GM21717 (cell line): ENCODE data around the gene SLAMF8.

Source experiments
- ATAC-seq: cut with Tn5 transposase; IDR thresholded peaks from one replicate; pipeline ENCODE4 v1.9.1; 2021; ENCODE audit warnings: mild to moderate bottlenecking, moderate library complexity; ENCODE audit not compliant: unreplicated experiment

SLAMF8 gene

DNA sequence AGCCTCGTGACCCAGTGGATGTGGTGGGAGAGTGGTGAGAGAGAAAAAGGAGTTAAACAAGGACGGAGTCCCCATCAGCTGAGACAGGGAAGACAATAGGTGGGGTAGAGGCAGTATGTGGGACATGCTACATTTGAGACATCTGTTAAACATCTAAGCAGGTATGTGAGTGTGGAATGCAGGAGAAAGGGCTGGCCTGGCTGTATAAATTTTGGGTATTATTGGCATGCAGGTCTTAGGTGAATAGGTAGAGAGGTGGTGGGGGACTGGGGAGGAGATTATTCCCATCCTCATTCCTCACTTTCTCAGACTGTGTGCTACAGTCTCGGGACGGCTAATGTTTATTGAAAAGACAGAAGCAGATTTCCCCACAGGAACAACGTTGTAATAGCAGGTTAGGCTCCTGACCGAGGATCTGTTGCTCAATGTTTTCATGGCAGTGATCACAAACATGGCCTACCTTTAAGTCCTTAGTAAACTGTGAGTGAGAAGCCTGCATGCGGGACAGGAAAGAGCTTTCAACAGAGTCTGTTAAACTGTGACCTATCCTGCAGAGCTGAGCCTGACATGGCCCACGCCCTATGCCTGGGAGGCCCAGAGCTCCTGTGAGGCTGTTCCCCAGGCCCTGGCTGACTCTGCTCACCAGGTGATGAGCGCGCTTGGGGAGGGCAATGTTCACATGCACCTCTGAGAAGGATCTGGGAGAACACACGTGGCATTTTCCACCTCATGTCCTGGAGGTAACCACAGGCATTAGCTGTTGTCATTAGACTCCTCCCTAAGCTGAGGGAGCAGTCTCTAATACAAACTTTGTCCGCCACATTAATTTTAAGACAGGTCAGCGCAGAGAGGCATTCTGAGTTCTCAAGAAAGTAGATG, 19.3 kb downstream of the SLAMF8 start:
- ATAC-seq: no peak

DNA sequence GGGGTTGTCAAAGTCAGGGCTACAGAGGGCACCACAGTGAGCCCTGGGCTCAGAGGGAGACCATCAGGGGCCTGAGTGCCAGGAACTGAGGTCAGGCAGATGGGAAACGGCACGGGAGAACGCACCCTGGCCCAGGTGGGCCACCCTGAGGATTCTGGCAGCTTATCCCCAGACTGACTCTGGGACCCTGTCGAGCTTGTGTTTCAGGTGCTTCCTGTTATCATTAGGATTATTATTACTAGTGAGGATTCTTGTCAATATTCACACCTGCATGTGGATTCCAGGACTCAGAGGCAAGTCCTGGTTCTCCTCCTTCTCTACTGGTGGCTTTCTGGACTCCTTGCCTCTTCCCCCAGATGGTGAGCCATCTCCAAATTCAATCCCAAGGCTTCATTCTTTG, 20.6 kb downstream of the SLAMF8 start:
- ATAC-seq: no peak

DNA sequence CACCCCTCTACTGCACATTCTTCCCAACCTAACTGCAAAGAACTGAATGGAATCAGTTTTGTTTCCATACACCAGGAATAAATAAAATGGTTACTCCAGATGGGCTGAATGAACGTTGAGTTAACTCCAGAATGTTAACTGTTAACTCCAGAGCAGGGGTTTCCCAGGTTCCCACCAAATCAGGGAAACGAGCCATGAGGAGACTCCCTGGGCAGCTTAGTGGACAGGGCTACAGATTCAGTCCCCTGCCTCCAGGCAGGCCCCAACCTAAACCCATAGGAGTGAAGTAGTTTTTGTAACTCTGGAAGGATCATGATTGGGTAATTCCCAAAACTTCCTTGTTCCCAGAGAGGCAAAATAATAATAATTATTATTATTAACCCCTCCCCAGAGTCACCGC, 21.7 kb downstream of the SLAMF8 start:
- no peak for ATAC-seq

DNA sequence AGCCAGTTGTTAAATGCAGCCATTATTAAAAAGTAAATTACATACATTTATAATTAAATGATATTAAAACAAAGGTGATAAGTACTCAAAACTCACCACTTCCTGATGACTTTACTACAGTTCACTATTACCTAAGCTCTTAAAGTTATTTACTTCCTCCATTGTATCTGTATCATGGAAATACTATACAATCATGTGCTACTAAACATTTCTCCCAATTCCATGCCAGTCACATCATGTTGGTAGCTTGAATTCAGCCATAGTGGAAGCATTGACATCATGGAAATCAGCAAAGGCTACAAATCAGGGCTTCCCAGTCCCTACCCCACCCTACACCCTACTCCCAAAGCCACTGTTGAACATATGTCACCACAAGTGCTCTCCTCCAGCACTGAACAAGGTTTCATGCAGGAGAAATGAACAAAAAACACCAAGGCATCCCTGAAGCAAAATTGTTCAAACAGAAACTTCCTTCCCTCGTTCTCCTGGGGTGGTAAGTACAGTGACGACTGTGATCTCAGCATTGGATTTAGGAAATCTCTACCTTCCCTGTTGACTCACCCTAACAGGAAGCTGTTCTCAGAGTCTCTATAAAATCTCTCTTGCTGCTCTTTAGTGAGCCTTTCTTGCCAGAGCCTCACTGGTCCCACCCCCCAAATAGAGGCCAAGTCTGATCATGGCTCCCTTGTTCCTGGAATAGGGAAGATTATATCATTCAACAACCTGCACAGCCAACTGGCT, 23.1 kb downstream of the SLAMF8 start:
- no peak for ATAC-seq

DNA sequence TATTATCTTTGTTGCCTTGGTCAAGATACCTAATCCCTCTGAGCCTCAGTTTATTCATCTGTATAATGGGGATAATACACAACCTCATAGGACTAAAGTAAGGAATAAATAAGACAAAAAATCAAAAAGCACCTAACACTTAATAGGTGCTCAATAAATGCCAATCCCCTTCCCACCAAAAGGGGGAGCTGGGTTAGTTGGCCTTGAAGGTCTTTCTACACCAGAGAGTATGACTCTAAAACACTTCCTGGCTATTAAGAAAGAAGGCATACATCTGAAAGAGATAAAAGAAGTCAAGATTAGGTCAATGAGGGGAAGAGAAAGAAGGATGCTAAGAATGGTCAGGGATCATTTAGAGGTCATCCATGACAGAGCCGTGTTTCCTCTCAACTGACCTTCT, 24.7 kb downstream of the SLAMF8 start:
- no peak for ATAC-seq

DNA sequence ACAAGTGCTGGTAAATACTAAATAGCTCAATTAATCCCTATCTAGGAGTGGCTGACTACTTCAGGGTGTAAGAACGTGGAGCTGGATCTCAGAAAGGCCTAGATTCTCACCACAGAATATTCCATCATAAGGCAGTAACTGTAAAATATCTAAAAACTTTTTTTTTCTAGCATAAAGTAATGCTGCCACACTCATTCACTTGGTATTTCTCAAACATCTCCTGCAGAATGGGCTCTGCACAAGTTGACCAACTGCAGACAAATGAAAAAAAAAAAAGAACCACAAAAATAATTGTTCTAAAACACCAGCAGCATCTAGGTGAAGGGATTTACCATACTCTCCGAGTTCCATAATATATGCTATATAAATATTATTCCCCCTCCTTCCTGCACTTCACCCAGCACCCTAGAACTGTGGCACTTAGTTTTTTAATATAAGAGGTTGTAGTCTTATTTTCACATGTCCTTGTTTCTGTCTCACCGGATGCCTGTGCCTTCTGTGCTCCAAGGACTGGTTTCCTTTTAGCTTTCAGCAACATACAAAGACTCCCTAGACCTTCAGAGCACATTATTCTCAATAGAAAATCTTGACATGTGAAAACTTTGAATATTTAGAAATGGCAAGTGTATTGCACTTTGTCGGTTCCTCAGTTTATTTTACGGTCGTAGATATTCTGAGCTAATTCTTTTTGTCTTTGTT, 26.9 kb downstream of the SLAMF8 start:
- no peak for ATAC-seq

DNA sequence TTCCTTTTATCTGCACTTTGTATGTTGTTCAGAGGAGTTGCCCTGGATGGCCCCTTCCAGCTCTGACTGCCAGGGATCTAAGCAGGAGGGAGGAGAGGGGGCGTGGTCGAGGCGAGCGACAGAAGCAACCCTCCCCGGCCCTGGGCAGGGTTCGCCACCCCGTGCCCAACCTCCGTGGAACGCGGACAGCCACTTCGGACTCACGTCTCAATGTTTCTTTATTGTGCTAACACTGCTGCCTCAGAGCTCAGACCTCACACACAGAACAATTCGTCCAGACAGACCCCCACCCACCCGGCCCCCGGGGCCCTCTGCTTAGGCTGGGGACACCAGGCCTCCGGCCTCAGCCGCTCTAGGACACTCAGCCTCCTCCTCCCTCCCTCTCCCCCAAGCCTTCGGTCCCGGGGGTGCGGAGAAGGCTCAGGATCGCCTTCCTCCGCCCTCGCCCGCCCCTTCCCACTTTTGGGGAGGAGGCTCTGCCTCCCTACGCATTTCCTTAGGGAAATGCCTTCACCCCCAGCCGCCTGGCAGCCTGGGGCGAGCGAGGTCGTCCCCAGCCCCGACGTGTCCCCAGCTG, 27.5 kb downstream of the SLAMF8 start:
- ATAC-seq: no peak

DNA sequence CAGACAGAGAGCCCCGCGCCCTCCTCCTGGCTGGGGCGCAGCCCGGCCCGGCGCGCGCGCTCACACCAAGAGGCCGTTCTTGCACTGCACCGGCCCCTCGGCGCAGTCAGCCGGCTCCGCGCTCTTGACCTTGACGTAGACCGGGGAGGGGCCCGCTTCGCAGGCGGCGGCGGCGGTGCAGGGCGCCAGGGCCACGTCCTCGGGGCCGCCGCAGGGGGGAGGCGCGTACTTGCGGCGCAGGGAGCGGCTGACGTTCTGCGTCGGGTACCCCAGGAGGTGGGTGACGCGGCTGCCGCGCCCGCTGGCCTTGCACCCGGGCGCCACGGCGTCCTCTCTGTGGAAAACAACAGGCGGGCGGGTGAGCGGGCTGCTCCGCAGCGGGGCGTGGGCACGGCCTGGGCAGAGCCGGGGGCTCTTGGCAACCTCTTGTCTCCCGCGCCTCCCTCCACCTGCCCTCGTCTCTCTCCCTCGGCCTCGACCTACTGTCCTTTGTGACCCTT, 28.1 kb downstream of the SLAMF8 start:
- no peak for ATAC-seq

DNA sequence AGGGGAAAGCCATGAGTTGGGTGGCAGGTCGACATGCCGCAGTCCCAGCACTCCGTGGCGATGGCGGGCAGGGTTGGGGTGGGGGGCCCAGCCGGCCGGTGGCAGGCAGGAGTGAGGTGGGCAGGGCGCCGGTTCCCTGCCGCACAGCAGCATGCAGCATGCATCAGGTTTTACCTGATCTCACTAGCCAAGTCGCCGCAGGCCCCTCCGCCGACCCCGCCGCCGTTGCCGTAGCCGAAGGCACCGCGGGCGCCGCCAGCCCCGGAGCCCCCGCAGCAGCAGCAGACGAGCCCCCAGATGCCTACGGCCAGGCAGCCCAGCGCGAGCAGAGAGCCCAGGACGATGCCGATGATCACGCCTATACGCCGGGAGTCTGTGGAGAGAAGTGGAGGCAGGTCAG, 29.0 kb downstream of the SLAMF8 start:
- no peak for ATAC-seq

DNA sequence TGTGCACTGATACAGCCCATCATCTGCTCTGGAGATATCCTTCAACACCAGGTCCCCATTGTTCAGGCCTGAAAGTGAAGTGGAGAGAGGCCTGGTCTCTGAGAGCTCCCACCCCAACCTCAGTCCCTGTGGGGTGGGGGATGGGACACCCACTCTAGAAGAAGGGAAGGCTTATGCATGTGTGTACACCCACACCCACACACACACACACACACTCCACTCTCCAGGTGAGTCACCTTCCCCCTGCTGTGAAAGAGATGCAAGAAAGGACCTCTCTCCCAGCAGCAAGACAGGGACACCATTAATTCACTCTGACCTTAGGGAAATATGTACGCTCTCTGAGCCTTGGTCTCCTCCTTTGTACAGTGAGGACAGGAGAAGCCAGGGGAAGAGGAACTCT, 29.9 kb downstream of the SLAMF8 start:
- ATAC-seq: no peak

DNA sequence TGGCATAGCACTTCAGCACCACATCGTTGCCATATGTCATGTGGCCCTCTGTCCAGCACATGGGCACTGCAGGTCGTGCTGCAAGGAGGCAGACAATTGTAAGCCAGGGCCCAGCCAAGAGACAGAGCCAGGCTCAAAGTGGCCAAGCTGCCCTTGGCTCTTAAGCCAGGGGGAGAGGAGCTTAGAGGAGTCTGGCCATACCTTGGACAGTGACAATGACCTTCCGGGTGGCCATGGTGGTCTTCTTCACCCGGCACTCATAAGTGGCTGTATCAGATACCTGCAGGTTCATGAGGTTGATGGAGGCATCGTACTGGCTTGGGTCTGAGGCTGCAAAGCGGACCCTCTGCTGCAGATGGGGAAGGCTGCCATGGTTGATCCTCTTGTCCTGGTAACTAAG, 31.2 kb downstream of the SLAMF8 start:
- ATAC-seq: no peak

DNA sequence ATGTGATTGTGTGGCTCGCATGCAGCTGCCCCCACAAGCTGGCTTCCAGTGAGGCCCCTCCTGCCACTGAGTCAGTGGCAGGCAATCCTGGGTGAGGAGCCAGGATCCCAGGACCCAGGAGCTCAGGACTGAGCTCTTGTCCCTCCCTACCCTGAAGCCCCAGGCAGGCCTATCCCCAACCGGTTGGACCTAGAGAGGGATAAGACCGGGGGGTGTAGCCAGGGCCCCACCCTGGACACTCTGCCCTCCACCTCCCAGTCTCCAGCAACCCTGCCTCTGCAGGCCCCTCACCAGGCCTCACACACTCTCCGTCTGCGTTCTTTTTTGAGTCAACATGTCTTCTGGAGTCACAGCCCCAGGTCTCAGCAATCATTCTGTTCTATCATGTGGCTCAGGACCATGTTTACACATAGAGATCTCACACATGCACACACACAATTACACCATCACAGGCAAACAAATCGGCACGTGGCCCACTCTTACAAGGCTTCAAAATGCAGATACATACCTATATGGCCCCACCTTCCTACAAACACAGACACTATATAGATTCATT, 33.2 kb downstream of the SLAMF8 start:
- no peak for ATAC-seq

DNA sequence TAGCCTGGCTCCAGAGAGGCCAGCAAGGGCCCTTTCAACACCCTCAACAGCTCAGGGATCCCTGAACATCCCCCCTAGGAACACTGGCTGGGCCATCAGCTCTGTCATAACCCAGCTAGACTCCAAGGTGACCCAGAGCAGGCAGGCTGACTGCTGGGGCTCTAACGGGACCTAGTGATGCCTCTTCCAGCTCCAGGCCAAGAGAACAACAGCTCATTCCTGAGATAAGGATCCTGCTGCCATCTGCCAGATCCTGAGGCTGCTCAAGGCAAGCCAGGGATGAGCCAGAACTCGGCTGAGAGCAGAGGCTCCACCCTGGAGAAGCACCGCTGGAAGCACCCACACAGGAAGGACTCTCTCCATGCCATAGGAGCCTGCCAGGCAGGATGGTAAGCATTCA, 33.8 kb downstream of the SLAMF8 start:
- ATAC-seq: no peak

DNA sequence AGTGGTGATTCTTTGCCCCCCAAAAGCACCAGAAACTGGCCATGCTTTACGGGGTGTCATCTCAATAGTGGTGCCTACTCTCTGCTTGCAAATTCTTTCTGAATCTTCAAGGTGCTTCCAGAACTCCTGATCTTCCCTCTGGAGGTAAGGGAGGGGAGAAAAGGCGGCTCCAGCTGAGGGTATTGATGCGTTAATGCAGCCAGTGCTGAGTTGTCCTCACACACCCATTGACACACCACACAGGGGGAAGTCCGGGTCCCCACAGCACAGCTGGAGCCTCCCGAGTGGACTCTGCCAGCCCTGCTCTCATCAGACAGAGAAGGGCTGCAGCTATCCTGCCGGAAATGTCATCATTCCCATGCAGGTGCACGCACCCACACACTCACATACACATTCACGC, 34.5 kb downstream of the SLAMF8 start:
- ATAC-seq: no peak

DNA sequence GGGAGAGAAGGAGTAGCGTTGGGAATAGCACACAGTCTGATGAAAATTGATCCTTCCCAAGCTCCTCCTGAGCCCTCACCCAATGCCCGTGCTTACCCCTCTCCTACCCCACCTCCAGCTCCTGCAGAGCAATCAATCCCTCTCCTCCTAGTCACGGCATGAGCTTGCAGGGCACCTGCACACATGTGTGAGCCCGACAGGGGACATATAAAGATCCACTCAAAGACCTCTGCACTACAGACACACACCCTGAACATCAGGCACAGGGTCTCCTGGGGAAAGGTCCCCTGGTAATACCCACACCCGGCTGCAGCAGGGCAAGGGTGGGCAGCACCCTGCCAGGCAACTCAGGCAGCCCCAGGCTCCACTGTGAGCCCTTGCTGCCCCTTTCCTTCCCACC, 35.4 kb downstream of the SLAMF8 start:
- no peak for ATAC-seq

DNA sequence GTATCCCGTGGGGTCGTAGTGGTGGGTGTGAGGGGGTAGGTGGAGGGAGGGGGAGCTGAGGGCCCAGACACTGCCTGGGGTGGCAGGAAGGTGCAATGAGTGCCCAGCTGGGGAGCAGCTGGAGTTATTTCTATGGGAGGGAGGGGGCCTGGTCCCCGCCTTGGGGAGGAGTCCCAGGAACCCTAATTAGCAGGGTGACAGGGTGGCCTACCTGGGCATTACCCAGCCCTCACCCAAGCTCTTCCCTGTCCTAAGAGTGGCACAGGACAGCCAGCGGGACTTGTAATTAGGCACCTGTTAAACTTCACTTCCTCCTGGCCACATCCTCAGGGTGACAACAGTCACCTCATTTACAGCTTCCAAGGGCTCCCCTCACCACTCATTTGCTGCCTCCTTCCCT, 35.9 kb downstream of the SLAMF8 start, which contains the start of gene VSIG8:
Gene VSIG8 (minus strand): TSS at position 101 of the 400 bp plus-strand sequence. CDS start 136 bp downstream, outside the sequence.
- no peak for ATAC-seq

DNA sequence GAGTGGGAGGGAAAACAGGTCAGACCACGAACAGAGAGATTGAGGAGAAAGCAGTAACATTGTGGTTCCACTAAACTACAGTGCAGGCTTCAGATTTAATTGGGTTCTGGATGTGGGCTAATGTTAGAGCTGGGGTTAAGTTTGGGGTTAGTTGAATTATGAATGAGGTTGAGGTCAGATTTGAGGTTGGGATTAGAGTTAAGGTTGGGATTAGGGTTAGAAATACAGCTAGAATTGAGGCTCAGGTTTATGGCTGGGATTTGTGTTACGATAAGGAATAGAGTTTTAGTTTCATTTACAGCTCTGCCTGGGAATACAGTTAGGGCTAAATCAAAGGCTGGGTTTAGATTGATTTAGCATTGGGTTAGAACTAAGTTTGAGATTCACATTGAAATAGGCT, 37.6 kb downstream of the SLAMF8 start:
- ATAC-seq: no peak

DNA sequence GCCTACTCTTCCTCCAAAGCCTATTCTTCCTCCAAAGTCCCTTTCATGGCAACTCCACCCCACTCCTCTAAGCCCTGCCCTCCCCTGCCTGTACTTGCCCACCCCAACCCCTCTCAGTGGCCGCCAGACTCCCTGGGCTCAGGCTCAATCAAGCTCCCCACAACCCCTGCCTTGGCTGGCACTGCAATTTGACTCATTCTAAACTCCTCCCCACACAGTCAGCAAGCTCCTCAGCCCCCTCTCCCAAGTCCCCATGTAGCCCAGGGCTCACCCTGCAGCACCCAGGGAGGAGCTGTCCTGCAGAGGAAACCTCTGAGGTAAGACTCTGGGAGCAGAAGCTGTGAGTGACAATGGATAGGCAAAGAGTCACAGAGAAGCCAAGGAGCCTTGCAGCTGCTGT, 39.4 kb downstream of the SLAMF8 start:
- no peak for ATAC-seq

DNA sequence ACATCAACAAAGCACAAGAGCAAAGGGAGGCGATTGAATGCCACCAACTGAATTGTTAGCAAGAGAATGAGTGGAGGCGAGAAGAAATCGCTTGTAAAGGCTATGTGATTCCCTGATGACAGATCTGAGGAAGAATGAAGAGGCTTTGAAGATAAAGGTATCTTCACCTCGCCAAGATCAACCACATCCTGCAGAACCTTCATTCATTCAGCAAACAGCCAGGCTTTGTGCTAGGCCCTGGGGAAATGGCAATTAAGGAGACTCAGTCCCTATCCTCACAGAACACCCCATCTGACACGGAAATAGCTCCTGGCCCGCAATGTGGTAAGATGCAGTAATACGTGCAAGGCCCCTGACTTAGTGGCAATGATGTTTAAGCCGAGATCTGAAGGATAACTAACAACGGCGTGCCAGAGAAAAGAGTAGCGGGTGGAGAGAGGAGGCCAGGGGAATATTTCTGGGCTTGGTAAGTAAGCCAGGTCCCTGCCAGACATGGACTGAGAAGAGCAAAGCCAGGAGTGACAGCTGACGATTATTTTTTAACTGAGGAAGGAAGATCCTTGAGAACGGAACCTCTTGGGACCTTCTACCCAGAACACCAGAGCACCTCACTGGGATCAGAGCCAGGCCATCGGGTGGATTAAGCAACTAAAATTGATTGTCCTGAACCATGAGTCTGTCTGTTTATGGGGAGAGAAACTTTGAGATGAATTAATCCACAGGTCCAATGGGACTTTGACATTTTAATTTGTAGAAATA, 40.4 kb downstream of the SLAMF8 start:
- ATAC-seq: no peak

DNA sequence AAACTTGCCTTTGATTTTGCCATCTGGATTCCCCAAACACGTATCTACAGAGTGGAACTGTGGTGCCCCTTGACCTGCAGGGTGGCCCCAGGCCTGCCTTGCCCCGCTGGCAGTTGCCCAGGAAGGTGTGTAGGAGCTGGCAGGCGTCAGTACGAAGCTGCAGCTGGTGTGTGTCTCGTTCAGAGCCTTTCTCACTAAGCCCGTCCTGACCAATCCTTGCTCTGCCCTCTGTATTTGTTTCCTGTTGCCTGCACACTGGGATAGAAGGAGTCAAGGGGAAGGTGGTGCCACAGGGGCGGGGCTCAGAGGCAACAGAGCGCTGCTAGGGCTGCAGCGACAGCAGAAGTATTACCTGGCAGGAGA, 41.0 kb downstream of the SLAMF8 start:
- no peak for ATAC-seq
